MM.1S (cell line): Measurements from ENCODE around the gene PTMS.
"Not testable (repeated sequence)": the region's sequence is repeated elsewhere in the genome, so short reads cannot be mapped to it uniquely, and the experiment has no call there.

Experiments used
- DNase-seq: peaks from one replicate; pipeline ENCODE4 v3.0.0-alpha.2; 2015
- H2AFZ ChIP-seq: fragments of 300-600 bp; sonication (generic); 2 replicates; pipeline ENCODE4 v1.6.0; 2016; ENCODE audit warnings: antibody characterized with exemption, low read length
- H3F3A ChIP-seq: fragments of 300-600 bp; sonication (generic); 2 replicates; pipeline ENCODE4 v1.6.1; 2016; ENCODE audit warnings: mild to moderate bottlenecking, antibody characterized with exemption, low read length, moderate library complexity, mixed read lengths; ENCODE audit not compliant: insufficient read depth
- H3K27ac ChIP-seq: fragments of 300-600 bp; sonication (generic); 2 replicates; pipeline ENCODE4 v1.5.1; 2016; ENCODE audit warnings: mild to moderate bottlenecking, low read length
- H3K27me3 ChIP-seq: fragments of 300-600 bp; sonication (generic); replicated peaks from 2 replicates; pipeline ENCODE4 v1.6.0; 2016; ENCODE audit warnings: low read length; ENCODE audit not compliant: insufficient read depth
- H3K36me3 ChIP-seq: fragments of 300-600 bp; sonication (generic); replicated peaks from 2 replicates; pipeline ENCODE4 v1.6.1; 2016; ENCODE audit warnings: mild to moderate bottlenecking, low read length, mixed read lengths; ENCODE audit not compliant: insufficient read depth
- H3K4me1 ChIP-seq: fragments of 300-600 bp; sonication (generic); 2 replicates; pipeline ENCODE4 v1.6.1; 2016; ENCODE audit warnings: low read length, mixed read lengths
- H3K4me2 ChIP-seq: fragments of 300-600 bp; sonication (generic); 2 replicates; pipeline ENCODE4 v1.6.0; 2016; ENCODE audit warnings: low read depth, low read length
- H3K4me3 ChIP-seq: fragments of 300-600 bp; sonication (generic); 2 replicates; pipeline ENCODE4 v1.5.1; 2016; ENCODE audit warnings: low read length, mixed read lengths
- H3K79me2 ChIP-seq: fragments of 300-600 bp; sonication (generic); 2 replicates; pipeline ENCODE4 v1.6.1; 2016; ENCODE audit warnings: mixed run types, low read length, mixed read lengths
- H3K9ac ChIP-seq: fragments of 300-600 bp; sonication (generic); 2 replicates; pipeline ENCODE4 v1.6.1; 2016; ENCODE audit warnings: low read length, mixed read lengths
- H3K9me2 ChIP-seq: fragments of 300-600 bp; sonication (generic); replicated peaks from 2 replicates; pipeline ENCODE4 v1.6.1; 2016; ENCODE audit warnings: mild to moderate bottlenecking, low read length, mixed read lengths; ENCODE audit not compliant: insufficient read depth
- H3K9me3 ChIP-seq: fragments of 300-600 bp; sonication (generic); replicated peaks from 2 replicates; pipeline ENCODE4 v1.6.1; 2016; ENCODE audit warnings: mild to moderate bottlenecking, low read length, mixed read lengths; ENCODE audit not compliant: insufficient read depth
- H4K20me1 ChIP-seq: fragments of 300-600 bp; sonication (generic); 2 replicates; pipeline ENCODE4 v1.6.1; 2016; ENCODE audit warnings: mild to moderate bottlenecking, low read length, moderate library complexity, mixed read lengths; ENCODE audit not compliant: insufficient read depth
- CTCF ChIP-seq: fragments of 300-600 bp; sonication (generic); IDR thresholded peaks from 2 replicates; pipeline ENCODE4 v1.5.1; 2016; ENCODE audit warnings: antibody characterized with exemption, low read length, mixed read lengths
- EZH2 ChIP-seq: fragments of 300-600 bp; sonication (generic); optimal IDR thresholded peaks from 2 replicates; pipeline ENCODE3; 2017; ENCODE audit warnings: low read depth, mild to moderate bottlenecking, antibody characterized with exemption, low read length, mixed read lengths
- EZH2phosphoT487 ChIP-seq: fragments of 300-600 bp; sonication (generic); IDR thresholded peaks from 2 replicates; pipeline ENCODE4 v1.6.1; 2018; ENCODE audit warnings: antibody characterized with exemption, low read length

The PTMS gene

GRCh38 chr12:6735448-6736191, 30.5 kb upstream of the PTMS start:
- H3K9me3 ChIP-seq = no peaks in the 10 kb centered on the region
- no peak overlapping the region for H3K4me3 ChIP-seq
- peaks cover 5% of the 10 kb centered on the region; the same call in 1 of the 2 replicates for H3F3A ChIP-seq
- H2AFZ ChIP-seq = peak overlapping the region; percentile 67
- H3K9ac ChIP-seq = peak overlapping the region; percentile 30; the same call in 1 of the 2 replicates
- H3K36me3 ChIP-seq = no peaks in the 10 kb centered on the region
- peak; percentile 65 for DNase-seq
- TF ChIP-seq EZH2phosphoT487 (no peak), CTCF (peak; percentile 82), EZH2 (no peak)
- H3K4me1 ChIP-seq = peaks cover 11% of the 10 kb centered on the region
- H3K4me2 ChIP-seq = peak overlapping the region; percentile 45; the same call in 1 of the 2 replicates
- H4K20me1 ChIP-seq = no peaks in the 10 kb centered on the region
- no peaks in the 10 kb centered on the region for H3K79me2 ChIP-seq
- no peaks in the 10 kb centered on the region for H3K27me3 ChIP-seq
- H3K27ac ChIP-seq = no peak overlapping the region
- no peaks in the 10 kb centered on the region for H3K9me2 ChIP-seq

GRCh38 chr12:6736754-6737153, 29.4 kb upstream of the PTMS start:
- H3K4me2 ChIP-seq = no peak overlapping the region
- peaks cover 5% of the 10 kb centered on the region; the same call in 1 of the 2 replicates for H3F3A ChIP-seq
- H3K9me3 ChIP-seq = no peaks in the 10 kb centered on the region
- H3K4me1 ChIP-seq = peaks cover 11% of the 10 kb centered on the region
- H3K36me3 ChIP-seq = no peaks in the 10 kb centered on the region
- H3K79me2 ChIP-seq = no peaks in the 10 kb centered on the region
- no peak overlapping the region for H3K27ac ChIP-seq
- no peak for DNase-seq
- TF ChIP-seq EZH2 (no peak), EZH2phosphoT487 (no peak), CTCF (no peak)
- no peaks in the 10 kb centered on the region for H4K20me1 ChIP-seq
- no peak overlapping the region for H2AFZ ChIP-seq
- H3K4me3 ChIP-seq = no peak overlapping the region
- H3K9ac ChIP-seq = no peak overlapping the region
- no peaks in the 10 kb centered on the region for H3K27me3 ChIP-seq
- no peaks in the 10 kb centered on the region for H3K9me2 ChIP-seq

- not testable (repeated sequence) for H3K36me3 ChIP-seq, H3F3A ChIP-seq, H3K4me1 ChIP-seq, H3K79me2 ChIP-seq, DNase-seq, H3K9me2 ChIP-seq, H3K9me3 ChIP-seq, H3K27me3 ChIP-seq, H2AFZ ChIP-seq, H3K4me2 ChIP-seq, H4K20me1 ChIP-seq, H3K9ac ChIP-seq, H3K4me3 ChIP-seq, H3K27ac ChIP-seq
Measured at GRCh38 chr12:6742080-6742479, 24.1 kb upstream of the PTMS start.

- DNase-seq = no peak
- H3K36me3 ChIP-seq = no peaks in the 10 kb centered on the region
- H3K4me2 ChIP-seq = no peak overlapping the region
- H3K27ac ChIP-seq = no peak overlapping the region
- H3K4me3 ChIP-seq = no peak overlapping the region
- no peaks in the 10 kb centered on the region for H3K9me2 ChIP-seq
- no peaks in the 10 kb centered on the region for H3K9me3 ChIP-seq
- H3K79me2 ChIP-seq = no peaks in the 10 kb centered on the region
- no peak overlapping the region for H3K9ac ChIP-seq
- H2AFZ ChIP-seq = no peak overlapping the region
- TF ChIP-seq EZH2 (no peak), EZH2phosphoT487 (no peak), CTCF (no peak)
- no peaks in the 10 kb centered on the region for H4K20me1 ChIP-seq
- H3K27me3 ChIP-seq = no peaks in the 10 kb centered on the region
- no peaks in the 10 kb centered on the region for H3F3A ChIP-seq
- no peaks in the 10 kb centered on the region for H3K4me1 ChIP-seq
Measured at GRCh38 chr12:6742834-6743233, 23.3 kb upstream of the PTMS start.

GRCh38 chr12:6743300-6743699, 22.9 kb upstream of the PTMS start:
- H3K9me3 ChIP-seq, H3K27me3 ChIP-seq, H3K4me3 ChIP-seq, H3K9ac ChIP-seq, H3K4me2 ChIP-seq, H3K4me1 ChIP-seq, H2AFZ ChIP-seq, H3K36me3 ChIP-seq, H3K79me2 ChIP-seq, H3K27ac ChIP-seq, H4K20me1 ChIP-seq, DNase-seq, H3F3A ChIP-seq, H3K9me2 ChIP-seq: not testable (repeated sequence)
